PFSK-1 (cell line): ENCODE data around the gene KRT37.

Experiments used
- FOXP2 ChIP-seq: optimal IDR thresholded peaks from 2 replicates; pipeline ENCODE3; 2011; ENCODE audit warnings: borderline replicate concordance, control low read depth, inconsistent platforms; ENCODE audit not compliant: insufficient read depth; ENCODE audit errors: extremely low read length, extremely low read depth
- POLR2AphosphoS5 ChIP-seq: IDR thresholded peaks from 2 replicates; pipeline ENCODE4 v1.6.1; 2012; ENCODE audit warnings: low read depth, mild to moderate bottlenecking, control low read depth, low read length, moderate library complexity
- SIN3A ChIP-seq: IDR thresholded peaks from 2 replicates; pipeline ENCODE4 v1.6.1; 2012; ENCODE audit warnings: mild to moderate bottlenecking, low read length, moderate library complexity, borderline replicate concordance; ENCODE audit not compliant: insufficient read depth
- TAF1 ChIP-seq: IDR thresholded peaks from 2 replicates; pipeline ENCODE4 v1.6.1; 2012; ENCODE audit warnings: low read length, control low read depth, borderline replicate concordance; ENCODE audit not compliant: insufficient read depth
- TF ChIP-seq, protein P1 (sequence below), 2 experiments: IDR thresholded peaks; 2 replicates each; pipeline versions ENCODE4 v1.6.1 to v1.8.0; 2011 to 2012; ENCODE audit warnings: low read depth in 2 of 2, low read length in 2 of 2, control low read depth in 1 of 2, inconsistent platforms in 1 of 2, mild to moderate bottlenecking in 1 of 2, moderate library complexity in 1 of 2; ENCODE audit not compliant: insufficient read depth in 1 of 2

Gene KRT37

DNA sequence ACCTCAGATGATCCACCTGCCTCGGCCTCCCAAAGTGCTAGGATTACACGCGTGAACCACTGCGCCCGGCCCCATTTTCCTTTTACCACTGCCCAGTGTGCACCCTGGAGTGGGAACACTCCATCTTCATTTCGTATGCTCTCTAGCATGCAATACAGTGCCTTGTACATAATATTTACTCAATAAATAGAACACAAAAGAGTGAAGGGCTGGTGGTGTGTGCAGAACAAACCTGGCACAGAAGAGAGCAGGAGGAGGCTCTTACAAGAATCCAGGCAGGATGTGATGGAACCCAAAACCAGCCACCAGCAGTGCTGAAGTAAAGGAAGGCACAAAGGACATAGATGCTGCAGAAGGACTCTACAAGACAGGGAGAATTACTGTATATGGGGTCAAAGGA, 7.3 kb downstream of the KRT37 start:
- TF ChIP-seq SIN3A (no peak), FOXP2 (no peak), TAF1 (no peak), POLR2AphosphoS5 (no peak)
- TF ChIP-seq, protein P1, sequence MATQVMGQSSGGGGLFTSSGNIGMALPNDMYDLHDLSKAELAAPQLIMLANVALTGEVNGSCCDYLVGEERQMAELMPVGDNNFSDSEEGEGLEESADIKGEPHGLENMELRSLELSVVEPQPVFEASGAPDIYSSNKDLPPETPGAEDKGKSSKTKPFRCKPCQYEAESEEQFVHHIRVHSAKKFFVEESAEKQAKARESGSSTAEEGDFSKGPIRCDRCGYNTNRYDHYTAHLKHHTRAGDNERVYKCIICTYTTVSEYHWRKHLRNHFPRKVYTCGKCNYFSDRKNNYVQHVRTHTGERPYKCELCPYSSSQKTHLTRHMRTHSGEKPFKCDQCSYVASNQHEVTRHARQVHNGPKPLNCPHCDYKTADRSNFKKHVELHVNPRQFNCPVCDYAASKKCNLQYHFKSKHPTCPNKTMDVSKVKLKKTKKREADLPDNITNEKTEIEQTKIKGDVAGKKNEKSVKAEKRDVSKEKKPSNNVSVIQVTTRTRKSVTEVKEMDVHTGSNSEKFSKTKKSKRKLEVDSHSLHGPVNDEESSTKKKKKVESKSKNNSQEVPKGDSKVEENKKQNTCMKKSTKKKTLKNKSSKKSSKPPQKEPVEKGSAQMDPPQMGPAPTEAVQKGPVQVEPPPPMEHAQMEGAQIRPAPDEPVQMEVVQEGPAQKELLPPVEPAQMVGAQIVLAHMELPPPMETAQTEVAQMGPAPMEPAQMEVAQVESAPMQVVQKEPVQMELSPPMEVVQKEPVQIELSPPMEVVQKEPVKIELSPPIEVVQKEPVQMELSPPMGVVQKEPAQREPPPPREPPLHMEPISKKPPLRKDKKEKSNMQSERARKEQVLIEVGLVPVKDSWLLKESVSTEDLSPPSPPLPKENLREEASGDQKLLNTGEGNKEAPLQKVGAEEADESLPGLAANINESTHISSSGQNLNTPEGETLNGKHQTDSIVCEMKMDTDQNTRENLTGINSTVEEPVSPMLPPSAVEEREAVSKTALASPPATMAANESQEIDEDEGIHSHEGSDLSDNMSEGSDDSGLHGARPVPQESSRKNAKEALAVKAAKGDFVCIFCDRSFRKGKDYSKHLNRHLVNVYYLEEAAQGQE (IDR thresholded peaks at IDR 0.05; ENCODE audit: insufficient read depth in 1 of 2, low read depth in 2 of 2, low read length in 2 of 2): no peak

DNA sequence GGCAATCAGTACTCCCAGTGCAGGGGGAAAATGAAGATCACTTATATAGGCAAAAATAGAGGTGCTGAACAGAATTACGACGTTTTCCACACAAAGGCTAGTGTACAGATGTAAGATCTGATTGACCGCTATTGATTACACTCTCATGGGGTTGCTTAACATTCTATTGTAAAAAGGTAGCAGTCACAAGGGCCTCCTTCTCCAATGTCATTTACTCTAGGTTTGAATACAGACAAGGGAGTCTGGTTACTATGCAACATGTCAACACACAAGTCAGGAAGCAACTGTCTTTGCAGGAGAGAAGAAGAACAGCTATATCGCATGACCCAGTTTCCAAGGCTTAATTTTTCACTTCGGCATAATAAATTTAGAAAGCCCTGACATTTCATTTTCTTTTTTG, 7.9 kb downstream of the KRT37 start:
- TF ChIP-seq FOXP2 (no peak), TAF1 (no peak), POLR2AphosphoS5 (no peak)
- TF ChIP-seq, protein P1 (IDR thresholded peaks at IDR 0.05; ENCODE audit: insufficient read depth in 1 of 2, low read depth in 2 of 2, low read length in 2 of 2): no peak

DNA sequence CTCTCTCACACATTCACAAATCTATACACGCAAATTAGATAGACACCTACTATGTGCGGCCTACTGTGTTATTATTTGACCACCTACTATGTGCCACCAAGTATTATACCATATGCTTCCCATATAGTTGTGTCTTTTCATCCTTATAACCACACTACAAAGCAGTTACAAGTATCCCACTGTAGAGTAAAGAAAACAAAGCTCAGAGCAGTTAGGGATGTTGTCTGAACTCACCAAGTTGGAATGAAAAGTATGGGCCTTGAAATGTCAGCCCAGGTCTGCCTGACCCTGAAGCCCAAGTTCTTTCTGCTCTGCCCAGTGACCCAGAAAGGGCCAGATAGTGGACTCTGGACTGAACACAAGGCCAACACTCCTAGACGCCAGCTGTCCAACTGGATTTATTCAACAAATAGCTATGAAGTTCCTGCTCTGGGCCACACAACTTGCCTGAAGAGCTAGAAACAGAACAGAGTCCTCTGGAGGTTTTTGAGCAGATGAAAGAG, 8.5 kb downstream of the KRT37 start:
- TF ChIP-seq, protein P1 (IDR thresholded peaks at IDR 0.05; ENCODE audit: insufficient read depth in 1 of 2, low read depth in 2 of 2, low read length in 2 of 2): no peak
- TF ChIP-seq POLR2AphosphoS5 (no peak), SIN3A (no peak)

DNA sequence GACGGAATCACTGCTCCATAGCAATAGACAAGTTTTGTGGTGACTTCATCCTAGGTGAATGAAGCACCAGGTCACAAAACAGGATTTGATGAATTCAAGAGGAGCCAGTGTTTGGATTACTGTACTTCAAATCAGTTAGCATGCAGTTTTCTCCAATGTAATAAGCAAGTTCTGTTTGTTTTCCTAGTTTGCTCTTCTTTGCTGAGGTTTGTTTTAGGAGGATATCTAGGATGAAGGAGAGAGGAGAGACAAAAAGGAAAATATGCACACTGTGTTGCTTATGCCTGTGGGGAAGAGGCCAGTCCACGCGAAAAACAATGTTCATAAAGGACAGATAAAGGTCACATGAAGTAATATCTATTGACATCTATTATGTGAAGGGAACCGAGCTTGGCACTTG, 9.0 kb downstream of the KRT37 start:
- TF ChIP-seq POLR2AphosphoS5: no peak
- TF ChIP-seq TAF1: no peak
- no peak for TF ChIP-seq FOXP2
- TF ChIP-seq, protein P1 (IDR thresholded peaks at IDR 0.05; ENCODE audit: insufficient read depth in 1 of 2, low read depth in 2 of 2, low read length in 2 of 2): no peak
- no peak for TF ChIP-seq SIN3A

DNA sequence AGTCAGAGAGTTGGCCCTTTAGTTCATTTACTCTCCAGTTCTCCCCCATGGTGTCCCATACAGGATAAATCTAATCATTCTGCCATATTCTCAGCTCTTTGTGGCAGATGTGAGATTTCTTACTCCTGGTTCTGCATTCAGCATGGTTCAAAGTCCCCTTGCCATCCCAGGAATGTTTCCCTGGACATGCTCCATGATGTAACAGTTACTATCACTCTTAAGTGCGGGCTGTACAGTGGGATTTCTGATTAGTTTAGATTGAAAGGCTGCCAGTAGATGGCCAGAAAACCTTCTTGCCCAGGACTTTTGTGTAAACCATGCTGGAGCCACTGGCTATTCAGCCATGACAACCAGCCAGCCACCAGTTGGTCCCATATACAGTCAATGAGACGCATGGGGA, 10.4 kb downstream of the KRT37 start:
- no peak for TF ChIP-seq FOXP2
- TF ChIP-seq SIN3A: no peak
- TF ChIP-seq, protein P1 (IDR thresholded peaks at IDR 0.05; ENCODE audit: insufficient read depth in 1 of 2, low read depth in 2 of 2, low read length in 2 of 2): no peak
- no peak for TF ChIP-seq POLR2AphosphoS5
- no peak for TF ChIP-seq TAF1
